Measurements from ENCODE around the gene SMAD6. TPM values are rescaled to one million over a fixed set of nuclear protein-coding genes. Genes with fewer than 3 reads are reported as not detected.

SMAD6 gene
- total and polyA plus RNA-seq, 9 of the 15 experiments (the other 6 are each of a cell fraction or from before 2014, with no cell fraction given): 0.10 to 15.5 (median 3.7) TPM

DNA sequence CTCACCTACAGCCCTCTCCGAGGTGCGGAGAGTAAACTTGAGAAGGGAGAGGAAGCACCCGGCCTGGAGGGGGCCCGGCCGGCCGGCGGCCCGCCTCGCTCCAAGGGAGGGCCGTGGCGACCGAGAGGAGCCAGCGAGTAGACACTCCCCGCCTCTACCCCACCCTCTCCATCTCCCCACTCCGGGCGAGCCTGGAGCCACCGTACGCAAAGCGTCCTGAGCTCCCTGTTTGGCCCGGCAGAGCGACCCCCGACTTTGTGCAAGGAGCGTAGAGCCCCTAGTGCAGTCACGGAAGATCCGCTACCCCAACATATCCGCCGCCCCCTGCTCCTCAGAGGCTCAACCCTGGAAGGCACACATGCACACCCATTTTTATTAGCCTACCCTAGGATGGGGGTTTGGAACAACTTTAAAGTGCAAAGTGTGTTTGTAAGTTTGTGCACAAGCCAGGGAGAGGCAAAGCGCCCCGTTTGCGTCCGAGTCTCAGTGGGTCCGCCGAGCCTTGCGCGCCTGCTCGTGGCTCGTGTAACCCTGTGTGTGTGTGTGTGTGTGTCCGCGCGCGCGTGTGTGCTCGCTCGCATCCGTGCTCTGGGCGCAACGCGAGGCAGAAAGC, 508 bp upstream of the SMAD6 start (continued):
- TF ChIP-seq, protein P1, sequence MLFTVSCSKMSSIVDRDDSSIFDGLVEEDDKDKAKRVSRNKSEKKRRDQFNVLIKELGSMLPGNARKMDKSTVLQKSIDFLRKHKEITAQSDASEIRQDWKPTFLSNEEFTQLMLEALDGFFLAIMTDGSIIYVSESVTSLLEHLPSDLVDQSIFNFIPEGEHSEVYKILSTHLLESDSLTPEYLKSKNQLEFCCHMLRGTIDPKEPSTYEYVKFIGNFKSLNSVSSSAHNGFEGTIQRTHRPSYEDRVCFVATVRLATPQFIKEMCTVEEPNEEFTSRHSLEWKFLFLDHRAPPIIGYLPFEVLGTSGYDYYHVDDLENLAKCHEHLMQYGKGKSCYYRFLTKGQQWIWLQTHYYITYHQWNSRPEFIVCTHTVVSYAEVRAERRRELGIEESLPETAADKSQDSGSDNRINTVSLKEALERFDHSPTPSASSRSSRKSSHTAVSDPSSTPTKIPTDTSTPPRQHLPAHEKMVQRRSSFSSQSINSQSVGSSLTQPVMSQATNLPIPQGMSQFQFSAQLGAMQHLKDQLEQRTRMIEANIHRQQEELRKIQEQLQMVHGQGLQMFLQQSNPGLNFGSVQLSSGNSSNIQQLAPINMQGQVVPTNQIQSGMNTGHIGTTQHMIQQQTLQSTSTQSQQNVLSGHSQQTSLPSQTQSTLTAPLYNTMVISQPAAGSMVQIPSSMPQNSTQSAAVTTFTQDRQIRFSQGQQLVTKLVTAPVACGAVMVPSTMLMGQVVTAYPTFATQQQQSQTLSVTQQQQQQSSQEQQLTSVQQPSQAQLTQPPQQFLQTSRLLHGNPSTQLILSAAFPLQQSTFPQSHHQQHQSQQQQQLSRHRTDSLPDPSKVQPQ (CRISPR knock-in tag; IDR thresholded peaks at IDR 0.05; ENCODE audit: borderline replicate concordance): no peak
- no peak for TF ChIP-seq ATF1 (CRISPR knock-in tag; IDR thresholded peaks at IDR 0.05)
- peak; percentile 40; the same call in 1 of the 2 replicates for TF ChIP-seq ATF1 (tag; IDR thresholded peaks at IDR 0.05)
- no peak for TF ChIP-seq ZBTB26 (CRISPR knock-in tag; IDR thresholded peaks at IDR 0.05)
- TF ChIP-seq RB1 (IDR thresholded peaks at IDR 0.05; ENCODE audit: low read depth): peak; percentile 15; the same call in 1 of the 2 replicates
- TF ChIP-seq EGR1 (conservative IDR thresholded peaks at IDR 0.05): 0 out of 2 replicates have a peak, but pooled peaks have one; percentile 2
- TF ChIP-seq, protein P2, sequence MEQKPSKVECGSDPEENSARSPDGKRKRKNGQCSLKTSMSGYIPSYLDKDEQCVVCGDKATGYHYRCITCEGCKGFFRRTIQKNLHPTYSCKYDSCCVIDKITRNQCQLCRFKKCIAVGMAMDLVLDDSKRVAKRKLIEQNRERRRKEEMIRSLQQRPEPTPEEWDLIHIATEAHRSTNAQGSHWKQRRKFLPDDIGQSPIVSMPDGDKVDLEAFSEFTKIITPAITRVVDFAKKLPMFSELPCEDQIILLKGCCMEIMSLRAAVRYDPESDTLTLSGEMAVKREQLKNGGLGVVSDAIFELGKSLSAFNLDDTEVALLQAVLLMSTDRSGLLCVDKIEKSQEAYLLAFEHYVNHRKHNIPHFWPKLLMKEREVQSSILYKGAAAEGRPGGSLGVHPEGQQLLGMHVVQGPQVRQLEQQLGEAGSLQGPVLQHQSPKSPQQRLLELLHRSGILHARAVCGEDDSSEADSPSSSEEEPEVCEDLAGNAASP (IDR thresholded peaks at IDR 0.05): no peak
- TF ChIP-seq, protein P3, sequence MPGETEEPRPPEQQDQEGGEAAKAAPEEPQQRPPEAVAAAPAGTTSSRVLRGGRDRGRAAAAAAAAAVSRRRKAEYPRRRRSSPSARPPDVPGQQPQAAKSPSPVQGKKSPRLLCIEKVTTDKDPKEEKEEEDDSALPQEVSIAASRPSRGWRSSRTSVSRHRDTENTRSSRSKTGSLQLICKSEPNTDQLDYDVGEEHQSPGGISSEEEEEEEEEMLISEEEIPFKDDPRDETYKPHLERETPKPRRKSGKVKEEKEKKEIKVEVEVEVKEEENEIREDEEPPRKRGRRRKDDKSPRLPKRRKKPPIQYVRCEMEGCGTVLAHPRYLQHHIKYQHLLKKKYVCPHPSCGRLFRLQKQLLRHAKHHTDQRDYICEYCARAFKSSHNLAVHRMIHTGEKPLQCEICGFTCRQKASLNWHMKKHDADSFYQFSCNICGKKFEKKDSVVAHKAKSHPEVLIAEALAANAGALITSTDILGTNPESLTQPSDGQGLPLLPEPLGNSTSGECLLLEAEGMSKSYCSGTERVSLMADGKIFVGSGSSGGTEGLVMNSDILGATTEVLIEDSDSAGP (CRISPR knock-in tag; IDR thresholded peaks at IDR 0.05): peak; percentile 81; the same call in 1 of the 2 replicates
- TF ChIP-seq, protein P4, sequence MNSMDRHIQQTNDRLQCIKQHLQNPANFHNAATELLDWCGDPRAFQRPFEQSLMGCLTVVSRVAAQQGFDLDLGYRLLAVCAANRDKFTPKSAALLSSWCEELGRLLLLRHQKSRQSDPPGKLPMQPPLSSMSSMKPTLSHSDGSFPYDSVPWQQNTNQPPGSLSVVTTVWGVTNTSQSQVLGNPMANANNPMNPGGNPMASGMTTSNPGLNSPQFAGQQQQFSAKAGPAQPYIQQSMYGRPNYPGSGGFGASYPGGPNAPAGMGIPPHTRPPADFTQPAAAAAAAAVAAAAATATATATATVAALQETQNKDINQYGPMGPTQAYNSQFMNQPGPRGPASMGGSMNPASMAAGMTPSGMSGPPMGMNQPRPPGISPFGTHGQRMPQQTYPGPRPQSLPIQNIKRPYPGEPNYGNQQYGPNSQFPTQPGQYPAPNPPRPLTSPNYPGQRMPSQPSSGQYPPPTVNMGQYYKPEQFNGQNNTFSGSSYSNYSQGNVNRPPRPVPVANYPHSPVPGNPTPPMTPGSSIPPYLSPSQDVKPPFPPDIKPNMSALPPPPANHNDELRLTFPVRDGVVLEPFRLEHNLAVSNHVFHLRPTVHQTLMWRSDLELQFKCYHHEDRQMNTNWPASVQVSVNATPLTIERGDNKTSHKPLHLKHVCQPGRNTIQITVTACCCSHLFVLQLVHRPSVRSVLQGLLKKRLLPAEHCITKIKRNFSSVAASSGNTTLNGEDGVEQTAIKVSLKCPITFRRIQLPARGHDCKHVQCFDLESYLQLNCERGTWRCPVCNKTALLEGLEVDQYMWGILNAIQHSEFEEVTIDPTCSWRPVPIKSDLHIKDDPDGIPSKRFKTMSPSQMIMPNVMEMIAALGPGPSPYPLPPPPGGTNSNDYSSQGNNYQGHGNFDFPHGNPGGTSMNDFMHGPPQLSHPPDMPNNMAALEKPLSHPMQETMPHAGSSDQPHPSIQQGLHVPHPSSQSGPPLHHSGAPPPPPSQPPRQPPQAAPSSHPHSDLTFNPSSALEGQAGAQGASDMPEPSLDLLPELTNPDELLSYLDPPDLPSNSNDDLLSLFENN (IDR thresholded peaks at IDR 0.05; ENCODE audit: low read depth in 2 of 2, low read length in 2 of 2): no peak
- no peak for TF ChIP-seq ZNF184 (CRISPR knock-in tag; IDR thresholded peaks at IDR 0.05)

All from K562 (cell line).